LNCAP (cell line): ENCODE data around the gene TMEM87A.

Source experiments
- CTCF ChIP-seq: fragments of 450-650 bp; IDR thresholded peaks from 2 replicates; pipeline ENCODE4 v1.5.1; 2017; ENCODE audit warnings: mild to moderate bottlenecking

TMEM87A gene

GRCh38 chr15:42165106-42165505, 108.1 kb downstream of the TMEM87A start:
- TF ChIP-seq CTCF = no peak

GRCh38 chr15:42163947-42164550, 109.2 kb downstream of the TMEM87A start:
- TF ChIP-seq CTCF = no peak

GRCh38 chr15:42163291-42163690, 109.9 kb downstream of the TMEM87A start:
- no peak for TF ChIP-seq CTCF
